ENCODE results near the gene STON1. TPM values are rescaled to one million over a fixed set of nuclear protein-coding genes. Genes with fewer than 3 reads are reported as not detected.

The STON1 gene
- total RNA-seq, 3 donors from 2014 or later, result 5.5 to 118 (median 6.0) TPM

- ATAC-seq, result no peak
- no peak for TF ChIP-seq CTCF (IDR thresholded peaks at IDR 0.05)
- H3K4me3 ChIP-seq, result no peak overlapping the region
- no peaks in the 10 kb centered on the region for H3K9me3 ChIP-seq
- intact Hi-C loops (cut with DNase I, micrococcal nuclease), result no loop called here
- DNase-seq, result no peak
- H3K4me1 ChIP-seq (ENCODE audit: low read depth), result no peaks in the 10 kb centered on the region
- H3K36me3 ChIP-seq (ENCODE audit: low read depth), result no peaks in the 10 kb centered on the region
Observed at GRCh38 chr2:48566592-48567310, 36.8 kb downstream of the STON1 start.

GRCh38 chr2:48567671-48568070 is 37.7 kb downstream of the STON1 start:
- H3K4me3 ChIP-seq, result no peak overlapping the region
- DNase-seq (no peak), ATAC-seq (no peak)
- H3K9me3 ChIP-seq, result no peaks in the 10 kb centered on the region
- H3K36me3 ChIP-seq (ENCODE audit: low read depth), result no peaks in the 10 kb centered on the region
- no peaks in the 10 kb centered on the region for H3K4me1 ChIP-seq (ENCODE audit: low read depth)
- intact Hi-C loops (cut with DNase I, micrococcal nuclease), result no loop called here
- no peak for TF ChIP-seq CTCF (IDR thresholded peaks at IDR 0.05)

- ATAC-seq (no peak), DNase-seq (no peak)
- no peak for TF ChIP-seq CTCF (IDR thresholded peaks at IDR 0.05)
- no peak overlapping the region for H3K4me3 ChIP-seq
- H3K4me1 ChIP-seq (ENCODE audit: low read depth), result no peaks in the 10 kb centered on the region
- H3K36me3 ChIP-seq (ENCODE audit: low read depth), result no peaks in the 10 kb centered on the region
- H3K9me3 ChIP-seq, result no peaks in the 10 kb centered on the region
- intact Hi-C loops (cut with DNase I, micrococcal nuclease), result no loop called here
Observed at GRCh38 chr2:48568547-48568946, 38.6 kb downstream of the STON1 start.

- no peak for TF ChIP-seq CTCF (IDR thresholded peaks at IDR 0.05)
- Histone ChIP-seq H3K4me3 (no peak overlapping the region), H3K9me3 (no peaks in the 10 kb centered on the region), H3K4me1 (ENCODE audit: low read depth) (no peaks in the 10 kb centered on the region), H3K36me3 (ENCODE audit: low read depth) (no peaks in the 10 kb centered on the region)
- ATAC-seq (no peak), DNase-seq (no peak)
- intact Hi-C loops (cut with DNase I, micrococcal nuclease), result no loop called here
Observed at GRCh38 chr2:48569433-48569832, 39.5 kb downstream of the STON1 start.

- no peaks in the 10 kb centered on the region for H3K36me3 ChIP-seq (ENCODE audit: low read depth)
- ATAC-seq (no peak), DNase-seq (no peak)
- H3K9me3 ChIP-seq, result no peaks in the 10 kb centered on the region
- no peak for TF ChIP-seq CTCF (IDR thresholded peaks at IDR 0.05)
- intact Hi-C loops (cut with DNase I, micrococcal nuclease), result no loop called here
- H3K4me1 ChIP-seq (ENCODE audit: low read depth), result no peaks in the 10 kb centered on the region
- no peak overlapping the region for H3K4me3 ChIP-seq
Observed at GRCh38 chr2:48572816-48573215, 42.9 kb downstream of the STON1 start.
